CD4-positive, alpha-beta T cell treated with Interleukin-10 for 1 hour (primary cell): Measurements from ENCODE around the gene GLCCI1.

Experiments used
- DNase-seq: peaks from one replicate; pipeline ENCODE4 v3.0.0-alpha.2; 2020

The GLCCI1 gene

GRCh38 chr7:7968544-7969305 lies at the start of gene GLCCI1:
Gene GLCCI1, plus strand, starts transcription at chr7:7968796. Its CDS starts 555 bp downstream, at chr7:7969351.
- peak; percentile 98 for DNase-seq

GRCh38 chr7:7919449-7919945 lies 49.1 kb upstream of the GLCCI1 start:
- DNase-seq: no peak

GRCh38 chr7:7920056-7920455 lies 48.5 kb upstream of the GLCCI1 start:
- DNase-seq: no peak

- peak; percentile 64 for DNase-seq
These were observed 48.1 kb upstream of the GLCCI1 start for GRCh38 chr7:7920481-7920880.

GRCh38 chr7:7921830-7922229 lies 46.8 kb upstream of the GLCCI1 start:
- DNase-seq: no peak

GRCh38 chr7:7922684-7923385 lies 45.8 kb upstream of the GLCCI1 start:
- DNase-seq: no peak

DNA sequence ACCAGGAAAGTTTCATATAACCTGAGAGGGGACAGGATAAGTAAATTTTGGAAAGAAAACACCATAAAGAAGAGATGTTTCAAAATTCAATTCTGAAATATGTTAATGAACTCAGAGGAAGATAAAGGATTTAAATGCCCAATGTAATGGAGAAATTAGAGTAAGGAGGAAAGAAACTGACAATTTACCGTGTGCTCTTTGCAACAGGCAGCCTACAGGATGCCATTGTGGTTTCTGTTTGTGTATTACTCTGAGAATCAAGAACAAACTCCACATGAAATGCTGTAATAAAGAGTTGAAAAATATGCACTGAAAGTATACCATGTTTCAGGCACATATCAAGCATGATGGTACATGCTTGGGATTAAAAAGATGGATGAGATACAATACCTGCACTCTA lies 44.8 kb upstream of the GLCCI1 start:
- no peak for DNase-seq

DNA sequence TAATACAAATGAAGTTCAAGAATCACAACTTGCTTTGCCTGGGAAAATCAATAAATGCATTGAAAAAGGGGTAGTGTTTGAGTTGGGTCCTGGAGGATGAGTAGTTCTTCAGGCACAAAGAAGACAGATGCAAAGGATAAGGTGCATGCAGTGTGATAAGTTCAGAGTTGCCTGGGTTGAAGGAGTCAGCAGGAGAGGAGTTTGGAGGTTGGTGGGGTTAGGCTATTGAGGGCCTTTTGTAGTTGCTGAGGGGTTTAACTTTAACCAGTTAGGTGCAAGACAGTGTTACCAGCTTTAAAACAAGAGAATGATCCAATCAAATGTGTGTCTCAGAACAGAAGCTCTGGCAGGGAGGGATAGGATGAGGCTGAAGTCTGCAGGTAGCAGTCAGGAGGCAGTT lies 44.3 kb upstream of the GLCCI1 start:
- no peak for DNase-seq

DNA sequence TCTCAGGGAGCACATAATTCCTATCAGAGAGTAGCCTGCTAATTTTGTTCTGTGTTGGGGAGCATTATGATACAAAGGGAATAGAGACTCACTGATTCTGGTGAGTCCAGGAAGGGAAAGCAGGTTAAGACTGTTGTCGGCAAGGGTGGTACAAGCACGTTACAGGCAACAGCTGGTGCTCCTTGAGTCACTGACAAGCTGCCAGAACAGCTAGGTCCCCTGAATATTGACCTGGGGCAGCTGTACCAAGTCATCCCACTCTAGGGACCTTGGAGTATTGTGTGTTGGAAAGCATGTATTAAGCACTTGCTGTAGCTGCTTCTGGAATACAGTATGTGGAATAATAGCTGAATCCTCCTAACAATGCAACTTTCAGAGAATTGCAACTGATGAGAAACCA lies 37.0 kb upstream of the GLCCI1 start:
- no peak for DNase-seq

- DNase-seq: no peak
These were observed 36.0 kb upstream of the GLCCI1 start for GRCh38 chr7:7932553-7932952.

DNA sequence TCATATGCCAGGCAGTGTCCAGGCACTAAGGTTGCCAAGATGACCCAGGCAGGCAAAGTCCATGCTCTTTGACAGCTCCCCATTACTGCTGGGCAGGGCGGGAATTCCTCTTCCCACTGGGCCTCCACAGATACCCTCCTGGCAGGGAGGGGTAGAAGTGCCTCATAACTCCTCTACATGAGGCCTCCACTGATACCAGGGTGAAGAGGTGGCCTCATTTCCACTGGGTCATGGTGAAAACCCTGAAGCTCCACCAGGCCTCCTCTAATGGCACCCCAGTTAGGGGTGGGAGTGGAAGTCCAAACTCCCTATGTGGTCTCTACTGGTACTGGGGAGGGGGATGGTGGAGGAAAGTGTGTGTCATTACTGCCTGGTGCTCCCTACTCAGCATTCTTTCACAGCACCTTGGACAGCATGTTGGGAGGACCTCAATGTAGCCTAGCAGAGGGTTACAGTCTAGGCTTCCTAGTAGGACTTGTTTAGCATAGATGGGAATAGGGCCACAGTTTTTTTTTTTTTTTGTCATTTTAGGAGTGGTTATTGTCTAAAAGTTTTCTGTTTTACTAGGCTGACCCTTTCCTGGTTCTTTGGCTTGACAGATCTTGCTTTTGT lies 34.6 kb upstream of the GLCCI1 start:
- no peak for DNase-seq

DNA sequence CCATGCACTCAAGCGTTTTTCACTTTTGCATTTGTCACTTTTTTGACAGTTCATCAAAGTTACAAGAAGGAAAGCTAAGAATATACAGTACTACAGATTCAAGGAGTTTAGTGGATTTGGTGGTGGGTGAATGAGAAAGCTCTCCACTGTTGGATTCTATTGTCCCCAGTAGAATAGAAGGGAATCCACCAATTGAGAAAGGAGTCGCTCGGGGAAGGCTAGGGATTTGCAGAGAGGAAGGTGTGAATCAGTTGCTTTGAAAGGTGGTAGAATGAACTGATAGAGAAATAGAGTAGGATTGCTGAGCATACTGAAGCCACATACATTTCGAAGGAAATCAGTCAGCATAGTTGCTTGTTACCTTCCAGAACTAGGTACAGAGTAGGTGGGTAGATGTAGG lies 33.7 kb upstream of the GLCCI1 start:
- DNase-seq: no peak

DNA sequence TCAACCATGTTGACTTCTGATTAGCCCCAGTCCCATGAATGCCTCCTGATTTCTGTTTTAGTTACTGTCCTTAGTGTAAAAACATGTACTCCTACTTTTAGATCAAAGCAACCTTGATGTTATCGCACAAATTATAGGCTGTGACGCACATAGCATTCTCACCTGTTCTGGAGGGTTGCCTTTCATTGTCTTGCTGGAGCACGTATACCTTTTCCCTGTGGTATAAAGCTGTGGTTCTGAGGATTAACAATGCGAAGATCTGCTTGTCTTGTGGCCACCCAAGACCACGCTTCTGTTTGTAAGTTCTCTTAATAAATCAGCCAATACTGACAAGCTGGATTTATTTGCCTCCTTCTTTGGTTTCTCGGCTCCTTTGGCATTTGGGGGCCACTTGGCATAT lies 30.1 kb upstream of the GLCCI1 start:
- no peak for DNase-seq

DNA sequence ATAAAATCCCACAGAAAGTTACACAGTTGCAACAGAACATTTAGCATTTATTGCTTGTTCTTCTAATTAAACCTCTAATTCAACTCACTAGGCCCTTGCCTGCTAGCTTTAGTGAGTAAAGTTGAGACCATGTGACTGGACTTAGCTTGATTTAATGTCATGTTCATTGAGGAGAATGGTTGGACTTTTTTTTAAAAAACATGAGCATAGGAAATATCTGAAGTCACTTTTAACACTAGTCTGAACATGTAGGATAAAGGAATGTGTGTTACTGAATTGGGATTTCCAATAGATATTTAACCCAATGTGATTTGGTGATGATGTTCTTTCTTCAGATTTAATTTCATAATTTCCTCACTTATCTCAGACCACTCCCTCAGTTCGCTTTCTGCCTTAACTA lies 24.6 kb upstream of the GLCCI1 start:
- no peak for DNase-seq

GRCh38 chr7:7944619-7945282 lies 23.8 kb upstream of the GLCCI1 start:
- DNase-seq: peak; percentile 71

GRCh38 chr7:7946486-7946885 lies 22.1 kb upstream of the GLCCI1 start:
- no peak for DNase-seq

- no peak for DNase-seq
These were observed 20.4 kb upstream of the GLCCI1 start for GRCh38 chr7:7948232-7948631.

GRCh38 chr7:7953806-7954205 lies 14.8 kb upstream of the GLCCI1 start:
- DNase-seq: no peak

- DNase-seq: no peak
These were observed 12.0 kb upstream of the GLCCI1 start for GRCh38 chr7:7956531-7957128.

DNA sequence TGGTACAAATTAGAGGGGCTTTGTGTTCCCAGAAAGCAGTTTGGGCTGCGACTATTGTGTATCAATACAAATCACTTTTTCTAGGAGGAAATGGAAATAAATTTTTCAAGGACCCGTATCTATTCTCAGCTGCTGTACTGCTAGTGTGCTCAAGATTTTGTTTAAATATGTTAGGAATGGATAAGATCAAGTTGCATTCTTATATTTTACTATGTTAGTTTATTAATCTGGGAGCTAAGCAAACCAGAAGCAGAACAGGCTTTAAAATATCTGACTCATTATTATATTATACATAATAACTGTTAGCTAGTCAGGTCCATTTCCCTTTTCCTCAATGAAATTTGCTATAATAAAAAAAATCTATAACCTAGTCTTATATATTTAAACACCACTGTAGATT lies 11.1 kb upstream of the GLCCI1 start:
- no peak for DNase-seq

DNA sequence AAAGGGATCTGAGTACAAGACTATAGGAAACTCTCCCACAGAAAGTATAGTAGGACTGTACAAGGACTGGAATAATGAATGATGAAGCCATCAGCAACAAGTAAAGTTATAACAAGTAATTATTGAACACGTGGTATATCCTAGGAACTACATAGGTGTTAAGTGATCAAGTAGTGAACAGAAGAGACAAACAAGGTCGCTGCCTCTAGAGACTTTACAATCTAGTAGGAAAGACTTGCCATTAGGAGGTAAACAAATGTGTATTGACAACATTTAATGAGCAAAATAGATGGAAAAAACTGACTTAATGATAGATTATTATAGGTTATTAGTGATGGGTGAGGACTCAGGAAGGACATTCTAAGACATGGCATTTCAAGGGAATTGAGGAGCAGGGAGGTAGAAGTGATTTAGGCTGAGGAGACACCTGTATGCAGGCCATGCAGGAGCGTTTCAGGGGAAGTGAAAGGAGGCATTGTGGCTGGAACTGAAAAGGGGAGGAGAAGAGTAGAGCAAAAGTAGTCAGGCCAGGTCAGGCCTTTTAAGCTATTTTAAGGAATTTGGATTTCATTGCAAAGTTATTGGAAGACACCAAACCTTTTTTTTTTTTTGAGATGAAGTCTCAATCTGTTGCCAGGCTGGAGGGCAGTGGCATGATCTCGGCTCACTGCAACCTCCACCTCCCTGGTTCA lies 8.5 kb upstream of the GLCCI1 start:
- no peak for DNase-seq

- DNase-seq: no peak
These were observed 5.7 kb upstream of the GLCCI1 start for GRCh38 chr7:7962851-7963250.
